ENCODE data around the gene IGHMBP2. TPM values are rescaled to one million over a fixed set of nuclear protein-coding genes. Genes with fewer than 3 reads are reported as not detected.
A peak's percentile ranks its signal among the peaks of the same experiment; 100 is the strongest.

The IGHMBP2 gene
- total and polyA plus RNA-seq, 9 of the 15 experiments (the other 6 are each of a cell fraction or from before 2014, with no cell fraction given) = 1.6 to 24.8 (median 14.5) TPM

DNA sequence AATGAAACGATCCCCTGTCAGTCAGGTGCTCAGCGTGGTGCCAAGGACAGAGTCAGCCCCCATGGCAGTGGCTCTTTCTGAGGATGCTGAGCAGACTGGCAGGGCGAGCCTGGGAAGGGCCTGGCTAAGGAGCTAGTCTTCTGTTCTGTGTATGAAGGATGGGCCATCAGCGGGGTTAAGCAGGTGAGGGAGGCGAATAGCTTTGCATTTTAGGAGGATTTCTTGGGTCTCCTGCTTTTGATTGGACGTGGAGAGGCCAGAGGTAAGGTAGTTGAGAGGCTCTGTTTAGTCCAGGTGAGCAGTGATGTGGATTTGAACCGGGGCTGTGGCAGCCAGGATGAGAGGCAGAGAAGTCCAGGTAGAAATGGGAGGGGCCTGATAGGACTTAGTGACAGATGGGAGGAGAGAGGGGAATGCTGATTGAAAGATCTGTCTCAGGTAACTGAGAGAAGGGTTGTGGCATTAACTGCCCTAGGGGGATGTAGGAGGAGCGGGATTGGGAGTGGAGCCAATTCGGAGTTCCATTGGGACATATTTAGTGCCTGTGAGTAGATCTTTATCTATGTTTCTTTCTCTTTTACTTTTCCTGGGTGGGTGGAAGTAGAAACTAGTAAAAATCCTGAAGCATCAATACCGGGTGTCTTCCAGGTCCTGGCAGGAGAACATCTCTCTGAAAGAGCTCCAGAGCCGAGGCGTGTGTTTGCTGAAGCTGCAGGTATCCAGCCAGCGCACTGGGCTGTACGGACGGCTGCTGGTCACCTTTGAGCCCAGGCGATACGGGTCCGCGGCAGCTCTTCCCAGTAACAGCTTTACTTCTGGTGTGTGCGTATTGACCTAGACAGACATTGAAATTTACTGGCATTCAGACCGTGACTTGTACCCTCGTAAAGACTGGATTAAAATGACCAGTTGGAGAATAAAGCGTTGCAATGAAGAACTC is 2.0 kb downstream of the IGHMBP2 start:
- DNase-seq (ENCODE audit: extremely low read depth in 1 of 4, low spot score in 3 of 4) (no peak), ATAC-seq (no peak), FAIRE-seq (no peak)
- no peaks in the 10 kb centered on the region for H3K27me3 ChIP-seq (ENCODE audit: control insufficient read depth in 2 of 2, insufficient read depth in 2 of 2, low read length in 2 of 2)
- BruUV-seq (replicated peaks) = TSS peak; percentile 53
- H4K20me1 ChIP-seq (replicated peaks; ENCODE audit: control insufficient read depth, insufficient read depth, low read length) = peaks cover 8% of the 10 kb centered on the region
- peaks cover 19 to 22% of the 10 kb centered on the region in 2 experiments; a peak in 4 of 5 replicates for H3K4me1 ChIP-seq (replicated peaks in 1 of 2; ENCODE audit: control insufficient read depth in 2 of 2, insufficient read depth in 2 of 2, low read length in 2 of 2)
- no peaks in the 10 kb centered on the region for H3K9me1 ChIP-seq (ENCODE audit: control insufficient read depth, insufficient read depth, low read length)
- H3K36me3 ChIP-seq (ENCODE audit: control insufficient read depth, insufficient read depth, low read length) = peaks cover 57% of the 10 kb centered on the region
- peak overlapping the region; percentile 92 for H3K4me3 ChIP-seq
- CTCF ChIA-PET (ENCODE audit: low intra/inter-chr PET ratio) = no interaction called here
- intact Hi-C loops (cut with micrococcal nuclease) (no loop called here), in situ Hi-C loops (cut with MboI) (no loop called here)
- H3K79me2 ChIP-seq (ENCODE audit: control insufficient read depth, insufficient read depth, low read length) = peaks cover 58% of the 10 kb centered on the region
- H2AFZ ChIP-seq (ENCODE audit: low read depth, low read length) = no peak overlapping the region
- H3K9me3 ChIP-seq (replicated peaks; ENCODE audit: control insufficient read depth, insufficient read depth, low read depth, low read length) = no peaks in the 10 kb centered on the region
- no peak overlapping the region for H3K27ac ChIP-seq (ENCODE audit: extremely low read depth, low read depth, low read length)
- peak overlapping the region; percentile 95 for H3K4me2 ChIP-seq (ENCODE audit: insufficient read depth, low read length)
- TF ChIP-seq HNRNPUL1 (IDR thresholded peaks at IDR 0.05; ENCODE audit: low read length) (no peak), SRSF9 (IDR thresholded peaks at IDR 0.05; ENCODE audit: borderline replicate concordance, low read depth, low read length) (no peak), SIX5 (IDR thresholded peaks at IDR 0.05; ENCODE audit: borderline replicate concordance in 1 of 2, insufficient read depth in 1 of 2, low read depth in 1 of 2, low read length in 2 of 2) (no peak), PPARD (CRISPR knock-in tag; IDR thresholded peaks at IDR 0.05) (no peak), ZNF134 (CRISPR knock-in tag; conservative IDR thresholded peaks at IDR 0.05) (peak; percentile 70; the same call in 1 of the 2 replicates), TAF15 (IDR thresholded peaks at IDR 0.05; ENCODE audit: low read depth, low read length) (no peak)
- WGBS (ENCODE audit: insufficient coverage, low coverage, missing lambda C conversion rate) = 76% methylated on average over 23 of the region's 23 CpGs
- POLR2A ChIA-PET = interaction anchor here (0.6 to 1.5 kb wide), 4 partner anchors 8 to 339 kb away, joined by 3 read pairs; no protein-coding TSS in a partner anchor
- H3K9ac ChIP-seq (ENCODE audit: insufficient read depth in 1 of 2, low read depth in 2 of 2, low read length in 2 of 2) = peak overlapping the region; percentile 98; a peak in 2 of 4 replicates
